WTC11 (cell line): ENCODE measurements around the gene CACTIN.

Experiments used
- CREB1 ChIP-seq: sonication (generic); formaldehyde crosslinking; IDR thresholded peaks from 2 replicates; pipeline ENCODE4 v1.8.0; 2023; ENCODE audit warnings: mild to moderate bottlenecking, missing genetic modification reagents
- ETV6 ChIP-seq: sonication (generic); formaldehyde crosslinking; IDR thresholded peaks from 2 replicates; pipeline ENCODE4 v1.8.1; 2022; ENCODE audit warnings: mild to moderate bottlenecking, missing genetic modification reagents
- FOXJ3 ChIP-seq: sonication (generic); formaldehyde crosslinking; IDR thresholded peaks from 2 replicates; pipeline ENCODE4 v1.9.0; 2021; ENCODE audit warnings: missing genetic modification reagents, mild to moderate bottlenecking, borderline replicate concordance
- KAT7 ChIP-seq: sonication (generic); formaldehyde crosslinking; IDR thresholded peaks from 2 replicates; pipeline ENCODE4 v1.8.1; 2023; ENCODE audit warnings: missing genetic modification reagents, mild to moderate bottlenecking, borderline replicate concordance
- SP1 ChIP-seq: sonication (generic); formaldehyde crosslinking; conservative IDR thresholded peaks from 2 replicates; pipeline ENCODE4 v1.8.1; 2022; ENCODE audit warnings: missing genetic modification reagents
- TCF7 ChIP-seq: sonication (generic); formaldehyde crosslinking; IDR thresholded peaks from 2 replicates; pipeline ENCODE4 v1.8.0; 2022; ENCODE audit warnings: mild to moderate bottlenecking, low read depth, missing genetic modification reagents, moderate library complexity
- ZNF396 ChIP-seq: fragments of 250-450 bp; sonication (Bioruptor Pico); IDR thresholded peaks from 2 replicates; pipeline ENCODE4 v1.8.0; 2021; ENCODE audit warnings: mild to moderate bottlenecking, moderate library complexity, borderline replicate concordance
- TF ChIP-seq, protein P1 (sequence below): sonication (generic); formaldehyde crosslinking; IDR thresholded peaks from 2 replicates; pipeline ENCODE4 v1.8.0; 2022; ENCODE audit warnings: mild to moderate bottlenecking, missing genetic modification reagents
- TF ChIP-seq, protein P2 (sequence below): sonication (generic); formaldehyde crosslinking; IDR thresholded peaks from 2 replicates; pipeline ENCODE4 v1.8.1; 2023; ENCODE audit warnings: mild to moderate bottlenecking, missing genetic modification reagents, moderate library complexity
- TF ChIP-seq, protein P3 (sequence below): sonication (generic); formaldehyde crosslinking; IDR thresholded peaks from 2 replicates; pipeline ENCODE4 v1.8.0; 2022; ENCODE audit warnings: mild to moderate bottlenecking, missing genetic modification reagents
- TF ChIP-seq, protein P4 (sequence below): fragments of 200-600 bp; IDR thresholded peaks from 2 replicates; pipeline ENCODE4 v1.8.0; 2022; ENCODE audit warnings: antibody characterized with exemption
- TF ChIP-seq, protein P5 (sequence below): sonication (generic); formaldehyde crosslinking; conservative IDR thresholded peaks from 2 replicates; pipeline ENCODE4 v1.8.1; 2022; ENCODE audit warnings: mild to moderate bottlenecking, missing genetic modification reagents

DNA sequence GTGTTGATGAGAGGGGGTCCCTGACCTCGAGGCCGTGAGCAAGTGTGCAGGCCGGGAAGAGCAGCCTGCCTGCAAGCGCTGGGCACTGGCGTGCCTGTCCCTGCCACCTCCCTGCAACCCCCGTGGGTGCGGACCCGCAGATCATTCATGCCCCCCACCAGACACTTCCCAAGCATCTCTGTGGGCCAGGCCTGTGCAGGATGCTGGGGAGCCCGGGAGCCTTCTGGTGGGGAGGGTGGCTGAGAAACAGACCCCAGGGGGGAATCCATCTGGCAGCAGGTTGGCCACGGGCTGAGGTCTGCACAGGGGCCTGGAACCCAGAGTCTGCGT is 18.4 kb upstream of the CACTIN start:
- TF ChIP-seq SP1 (CRISPR knock-in tag) (no peak), CREB1 (CRISPR knock-in tag) (no peak), ZNF396 (CRISPR knock-in tag) (no peak), TCF7 (CRISPR knock-in tag) (no peak), KAT7 (no peak), ETV6 (CRISPR knock-in tag) (no peak), FOXJ3 (CRISPR knock-in tag) (no peak)
- TF ChIP-seq, protein P1, sequence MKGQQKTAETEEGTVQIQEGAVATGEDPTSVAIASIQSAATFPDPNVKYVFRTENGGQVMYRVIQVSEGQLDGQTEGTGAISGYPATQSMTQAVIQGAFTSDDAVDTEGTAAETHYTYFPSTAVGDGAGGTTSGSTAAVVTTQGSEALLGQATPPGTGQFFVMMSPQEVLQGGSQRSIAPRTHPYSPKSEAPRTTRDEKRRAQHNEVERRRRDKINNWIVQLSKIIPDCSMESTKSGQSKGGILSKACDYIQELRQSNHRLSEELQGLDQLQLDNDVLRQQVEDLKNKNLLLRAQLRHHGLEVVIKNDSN (CRISPR knock-in tag): no peak
- TF ChIP-seq, protein P2, sequence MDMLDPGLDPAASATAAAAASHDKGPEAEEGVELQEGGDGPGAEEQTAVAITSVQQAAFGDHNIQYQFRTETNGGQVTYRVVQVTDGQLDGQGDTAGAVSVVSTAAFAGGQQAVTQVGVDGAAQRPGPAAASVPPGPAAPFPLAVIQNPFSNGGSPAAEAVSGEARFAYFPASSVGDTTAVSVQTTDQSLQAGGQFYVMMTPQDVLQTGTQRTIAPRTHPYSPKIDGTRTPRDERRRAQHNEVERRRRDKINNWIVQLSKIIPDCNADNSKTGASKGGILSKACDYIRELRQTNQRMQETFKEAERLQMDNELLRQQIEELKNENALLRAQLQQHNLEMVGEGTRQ (CRISPR knock-in tag): no peak
- TF ChIP-seq, protein P3, sequence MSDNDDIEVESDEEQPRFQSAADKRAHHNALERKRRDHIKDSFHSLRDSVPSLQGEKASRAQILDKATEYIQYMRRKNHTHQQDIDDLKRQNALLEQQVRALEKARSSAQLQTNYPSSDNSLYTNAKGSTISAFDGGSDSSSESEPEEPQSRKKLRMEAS (CRISPR knock-in tag): no peak
- TF ChIP-seq, protein P4, sequence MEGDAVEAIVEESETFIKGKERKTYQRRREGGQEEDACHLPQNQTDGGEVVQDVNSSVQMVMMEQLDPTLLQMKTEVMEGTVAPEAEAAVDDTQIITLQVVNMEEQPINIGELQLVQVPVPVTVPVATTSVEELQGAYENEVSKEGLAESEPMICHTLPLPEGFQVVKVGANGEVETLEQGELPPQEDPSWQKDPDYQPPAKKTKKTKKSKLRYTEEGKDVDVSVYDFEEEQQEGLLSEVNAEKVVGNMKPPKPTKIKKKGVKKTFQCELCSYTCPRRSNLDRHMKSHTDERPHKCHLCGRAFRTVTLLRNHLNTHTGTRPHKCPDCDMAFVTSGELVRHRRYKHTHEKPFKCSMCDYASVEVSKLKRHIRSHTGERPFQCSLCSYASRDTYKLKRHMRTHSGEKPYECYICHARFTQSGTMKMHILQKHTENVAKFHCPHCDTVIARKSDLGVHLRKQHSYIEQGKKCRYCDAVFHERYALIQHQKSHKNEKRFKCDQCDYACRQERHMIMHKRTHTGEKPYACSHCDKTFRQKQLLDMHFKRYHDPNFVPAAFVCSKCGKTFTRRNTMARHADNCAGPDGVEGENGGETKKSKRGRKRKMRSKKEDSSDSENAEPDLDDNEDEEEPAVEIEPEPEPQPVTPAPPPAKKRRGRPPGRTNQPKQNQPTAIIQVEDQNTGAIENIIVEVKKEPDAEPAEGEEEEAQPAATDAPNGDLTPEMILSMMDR: no peak
- TF ChIP-seq, protein P5, sequence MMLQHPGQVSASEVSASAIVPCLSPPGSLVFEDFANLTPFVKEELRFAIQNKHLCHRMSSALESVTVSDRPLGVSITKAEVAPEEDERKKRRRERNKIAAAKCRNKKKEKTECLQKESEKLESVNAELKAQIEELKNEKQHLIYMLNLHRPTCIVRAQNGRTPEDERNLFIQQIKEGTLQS (CRISPR knock-in tag): no peak
